Transverse colon (tissue), 4 donors: ENCODE data around the gene ENPP6.

Source experiments
- CTCF ChIP-seq, 5 experiments: fragments of 200-600 bp in 3 of 5; fragments of 450-650 bp in 2 of 5; sonication (generic) in 3 of 5; IDR thresholded peaks; 1 replicate in 2 of 5; 2 replicates in 3 of 5; pipeline ENCODE4 v1.5.1; 2016 to 2017; ENCODE audit warnings: antibody characterized with exemption in 5 of 5, inconsistent platforms in 3 of 5, mild to moderate bottlenecking in 2 of 5, moderate library complexity in 1 of 5
- EP300 ChIP-seq: sonication (generic); formaldehyde crosslinking; IDR thresholded peaks from one replicate; pipeline ENCODE4 v1.6.1; 2017; ENCODE audit warnings: antibody characterized with exemption, low read depth
- POLR2A ChIP-seq: fragments of 450-650 bp; IDR thresholded peaks from one replicate; pipeline ENCODE4 v1.6.1; 2016; ENCODE audit warnings: antibody characterized with exemption, mild to moderate bottlenecking, moderate library complexity
- POLR2AphosphoS5 ChIP-seq, 3 donors: sonication (generic); formaldehyde crosslinking; IDR thresholded peaks; one replicate each; pipeline ENCODE4 v1.6.1; 2016; ENCODE audit warnings: antibody characterized with exemption in 3 of 3

- TF ChIP-seq CTCF (IDR thresholded peaks at IDR 0.05), result no peak
- TF ChIP-seq POLR2AphosphoS5 (IDR thresholded peaks at IDR 0.05), result no peak
- TF ChIP-seq POLR2A, result no peak
- TF ChIP-seq EP300, result no peak
Measured at GRCh38 chr4:184094532-184095159, 123.0 kb downstream of the ENPP6 start.
